Measurements from ENCODE around the gene MORF4L2. TPM values are rescaled to one million over a fixed set of nuclear protein-coding genes. Genes with fewer than 3 reads are reported as not detected.

The MORF4L2 gene, protein sequence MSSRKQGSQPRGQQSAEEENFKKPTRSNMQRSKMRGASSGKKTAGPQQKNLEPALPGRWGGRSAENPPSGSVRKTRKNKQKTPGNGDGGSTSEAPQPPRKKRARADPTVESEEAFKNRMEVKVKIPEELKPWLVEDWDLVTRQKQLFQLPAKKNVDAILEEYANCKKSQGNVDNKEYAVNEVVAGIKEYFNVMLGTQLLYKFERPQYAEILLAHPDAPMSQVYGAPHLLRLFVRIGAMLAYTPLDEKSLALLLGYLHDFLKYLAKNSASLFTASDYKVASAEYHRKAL
- 221 and 363 TPM in 2 replicates for polyA plus RNA-seq (2012; rRNA removed)
- polyA plus RNA-seq (2012; cell fraction: cytosol; rRNA removed) = 371 and 379 TPM in 2 replicates
- polyA plus RNA-seq (2012; cell fraction: nucleus; rRNA removed) = 134 and 267 TPM in 2 replicates

DNA sequence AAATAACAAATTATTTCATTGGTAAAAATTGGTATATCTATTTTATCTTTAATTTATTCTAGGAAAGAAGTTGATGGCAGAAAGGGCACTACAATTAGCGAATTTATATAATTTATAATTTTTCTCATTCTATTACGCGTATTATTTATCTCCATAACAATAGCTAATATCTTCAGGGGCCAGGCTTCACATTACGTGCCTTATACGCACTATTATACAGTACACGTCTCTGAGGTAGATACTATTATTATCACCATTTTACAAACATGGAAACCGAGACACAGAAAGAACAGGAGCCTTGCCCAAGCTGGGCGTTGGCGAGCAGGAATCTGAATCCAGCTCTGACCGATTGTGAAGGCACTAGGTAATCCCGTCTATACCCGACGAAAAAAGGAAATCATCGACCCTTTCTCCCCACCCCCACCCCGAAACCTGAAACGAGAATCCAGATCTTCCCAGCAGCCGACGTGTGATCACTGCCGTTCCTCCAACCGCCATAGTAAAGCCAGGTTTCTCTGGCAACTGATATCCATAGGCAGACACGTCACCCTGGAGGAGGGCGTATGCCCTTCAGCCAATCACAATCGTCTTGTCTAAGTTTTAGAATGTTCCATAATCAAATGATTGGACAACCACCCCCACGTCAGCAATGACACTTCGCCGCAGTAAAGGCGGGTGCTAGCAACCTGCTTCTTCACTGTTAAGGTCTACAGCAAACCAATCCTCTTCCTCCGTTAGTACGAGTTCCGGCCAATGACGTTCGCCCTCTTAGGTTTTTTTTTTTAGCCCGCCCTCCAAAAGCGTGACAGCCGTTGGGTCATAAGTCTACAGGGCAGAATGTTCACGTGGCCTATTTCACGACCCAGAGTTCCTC, at the start of gene MORF4L2:
Gene MORF4L2 (minus strand): TSS at position 501 of the 874 bp plus-strand sequence. CDS start 9,672 bp downstream, outside the sequence.
- ChIA-PET CTCF (interaction anchor here (0.7 to 2.5 kb wide), 2 partner anchors 56 to 199 kb away, joined by 3 to 12 read pairs; no protein-coding TSS in a partner anchor), POLR2A (interaction anchor here (0.7 to 1.0 kb wide), 5 partner anchors 56 to 1956 kb away, joined by 3 to 7 read pairs (median 4); no protein-coding TSS in a partner anchor)
- Histone ChIP-seq H3K9me3 (no peaks in the 10 kb centered on the region), H3K36me3 (replicated peaks in 1 of 2; ENCODE audit: control insufficient read depth in 1 of 2, insufficient read depth in 2 of 2, low read length in 1 of 2) (peaks cover 33 to 36% of the 10 kb centered on the region in 2 experiments), H2AFZ (ENCODE audit: low read depth) (peak within 1 kb of the TSS; percentile 62; the same call in 1 of the 2 replicates), H3K4me1 (ENCODE audit: control insufficient read depth in 1 of 2, insufficient read depth in 2 of 2, low read depth in 1 of 2, low read length in 1 of 2) (peaks cover 4 to 5% of the 10 kb centered on the region in 2 experiments; a peak in 3 of 4 replicates), H4K20me1 (ENCODE audit: insufficient read depth) (peaks cover 23% of the 10 kb centered on the region), H3K9ac (peak within 1 kb of the TSS; percentile 99), H3K27ac (ENCODE audit: low read depth in 2 of 2, low read length in 1 of 2) (peak within 1 kb of the TSS; percentile 92 to 94), H3K4me2 (peak within 1 kb of the TSS; percentile 70), H3K9me2 (no peaks in the 10 kb centered on the region), H3K79me2 (ENCODE audit: insufficient read depth) (peaks cover 47% of the 10 kb centered on the region), H3F3A (replicated peaks; ENCODE audit: insufficient read depth) (peaks cover 32% of the 10 kb centered on the region), H3K4me3 (ENCODE audit: low read depth in 2 of 2, low read length in 1 of 2) (peak within 1 kb of the TSS; percentile 73 to 87), H3K27me3 (ENCODE audit: insufficient read depth) (no peaks in the 10 kb centered on the region)
- peak; percentile 62 for DNase-seq
- WGBS (ENCODE audit: low lambda C conversion rate) = 7% methylated on average over 37 of the region's 37 CpGs
- peak; percentile 85 for TF ChIP-seq TAF1 (IDR thresholded peaks at IDR 0.05; ENCODE audit: borderline replicate concordance, low read depth, low read length)
- TF ChIP-seq EZH2phosphoT487 (IDR thresholded peaks at IDR 0.05; ENCODE audit: borderline replicate concordance, low read depth) = no peak
- 0 out of 4 replicates have a peak, but pooled peaks of 1 of the 2 experiments have one; percentile 28 for TF ChIP-seq EP300 (IDR thresholded peaks at IDR 0.05; ENCODE audit: borderline replicate concordance in 1 of 2, low read depth in 1 of 2, low read length in 1 of 2)
- TF ChIP-seq, protein P1, sequence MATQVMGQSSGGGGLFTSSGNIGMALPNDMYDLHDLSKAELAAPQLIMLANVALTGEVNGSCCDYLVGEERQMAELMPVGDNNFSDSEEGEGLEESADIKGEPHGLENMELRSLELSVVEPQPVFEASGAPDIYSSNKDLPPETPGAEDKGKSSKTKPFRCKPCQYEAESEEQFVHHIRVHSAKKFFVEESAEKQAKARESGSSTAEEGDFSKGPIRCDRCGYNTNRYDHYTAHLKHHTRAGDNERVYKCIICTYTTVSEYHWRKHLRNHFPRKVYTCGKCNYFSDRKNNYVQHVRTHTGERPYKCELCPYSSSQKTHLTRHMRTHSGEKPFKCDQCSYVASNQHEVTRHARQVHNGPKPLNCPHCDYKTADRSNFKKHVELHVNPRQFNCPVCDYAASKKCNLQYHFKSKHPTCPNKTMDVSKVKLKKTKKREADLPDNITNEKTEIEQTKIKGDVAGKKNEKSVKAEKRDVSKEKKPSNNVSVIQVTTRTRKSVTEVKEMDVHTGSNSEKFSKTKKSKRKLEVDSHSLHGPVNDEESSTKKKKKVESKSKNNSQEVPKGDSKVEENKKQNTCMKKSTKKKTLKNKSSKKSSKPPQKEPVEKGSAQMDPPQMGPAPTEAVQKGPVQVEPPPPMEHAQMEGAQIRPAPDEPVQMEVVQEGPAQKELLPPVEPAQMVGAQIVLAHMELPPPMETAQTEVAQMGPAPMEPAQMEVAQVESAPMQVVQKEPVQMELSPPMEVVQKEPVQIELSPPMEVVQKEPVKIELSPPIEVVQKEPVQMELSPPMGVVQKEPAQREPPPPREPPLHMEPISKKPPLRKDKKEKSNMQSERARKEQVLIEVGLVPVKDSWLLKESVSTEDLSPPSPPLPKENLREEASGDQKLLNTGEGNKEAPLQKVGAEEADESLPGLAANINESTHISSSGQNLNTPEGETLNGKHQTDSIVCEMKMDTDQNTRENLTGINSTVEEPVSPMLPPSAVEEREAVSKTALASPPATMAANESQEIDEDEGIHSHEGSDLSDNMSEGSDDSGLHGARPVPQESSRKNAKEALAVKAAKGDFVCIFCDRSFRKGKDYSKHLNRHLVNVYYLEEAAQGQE (IDR thresholded peaks at IDR 0.05; ENCODE audit: low read depth, low read length) = 0 out of 2 replicates have a peak, but pooled peaks have one; percentile 13
- TF ChIP-seq JUND (IDR thresholded peaks at IDR 0.05) = no peak
- no peak for TF ChIP-seq RAD21 (IDR thresholded peaks at IDR 0.05; ENCODE audit: low read length)
- TF ChIP-seq NFIC (IDR thresholded peaks at IDR 0.05; ENCODE audit: borderline replicate concordance) = no peak
- no peak for TF ChIP-seq SMC3 (IDR thresholded peaks at IDR 0.05; ENCODE audit: low read depth, low read length)
- no peak for TF ChIP-seq TEAD4 (IDR thresholded peaks at IDR 0.05; ENCODE audit: borderline replicate concordance, insufficient read depth)
- peak; percentile 35 for TF ChIP-seq MXI1 (IDR thresholded peaks at IDR 0.05; ENCODE audit: low read depth, low read length)
- 0 out of 2 replicates have a peak, but pooled peaks have one; percentile 45 for TF ChIP-seq SIN3A (IDR thresholded peaks at IDR 0.05; ENCODE audit: borderline replicate concordance, low read depth, low read length)
- no peak for TF ChIP-seq RXRA (IDR thresholded peaks at IDR 0.05; ENCODE audit: borderline replicate concordance, low read depth)
- no peak for TF ChIP-seq FOXJ3 (CRISPR knock-in tag; IDR thresholded peaks at IDR 0.05)
- no peak for TF ChIP-seq RCOR1 (IDR thresholded peaks at IDR 0.05; ENCODE audit: low read length)
- no peak for TF ChIP-seq GABPA (IDR thresholded peaks at IDR 0.05; ENCODE audit: low read depth)
- peak; percentile 97 for TF ChIP-seq POLR2AphosphoS5 (IDR thresholded peaks at IDR 0.05; ENCODE audit: low read depth, low read length)
- TF ChIP-seq RFX5 (IDR thresholded peaks at IDR 0.05; ENCODE audit: low read length) = peak; percentile 89
- TF ChIP-seq, protein P2, sequence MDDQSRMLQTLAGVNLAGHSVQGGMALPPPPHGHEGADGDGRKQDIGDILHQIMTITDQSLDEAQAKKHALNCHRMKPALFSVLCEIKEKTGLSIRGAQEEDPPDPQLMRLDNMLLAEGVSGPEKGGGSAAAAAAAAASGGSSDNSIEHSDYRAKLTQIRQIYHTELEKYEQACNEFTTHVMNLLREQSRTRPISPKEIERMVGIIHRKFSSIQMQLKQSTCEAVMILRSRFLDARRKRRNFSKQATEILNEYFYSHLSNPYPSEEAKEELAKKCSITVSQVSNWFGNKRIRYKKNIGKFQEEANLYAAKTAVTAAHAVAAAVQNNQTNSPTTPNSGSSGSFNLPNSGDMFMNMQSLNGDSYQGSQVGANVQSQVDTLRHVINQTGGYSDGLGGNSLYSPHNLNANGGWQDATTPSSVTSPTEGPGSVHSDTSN (IDR thresholded peaks at IDR 0.05) = no peak
- TF ChIP-seq, protein P3, sequence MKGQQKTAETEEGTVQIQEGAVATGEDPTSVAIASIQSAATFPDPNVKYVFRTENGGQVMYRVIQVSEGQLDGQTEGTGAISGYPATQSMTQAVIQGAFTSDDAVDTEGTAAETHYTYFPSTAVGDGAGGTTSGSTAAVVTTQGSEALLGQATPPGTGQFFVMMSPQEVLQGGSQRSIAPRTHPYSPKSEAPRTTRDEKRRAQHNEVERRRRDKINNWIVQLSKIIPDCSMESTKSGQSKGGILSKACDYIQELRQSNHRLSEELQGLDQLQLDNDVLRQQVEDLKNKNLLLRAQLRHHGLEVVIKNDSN (IDR thresholded peaks at IDR 0.05; ENCODE audit: borderline replicate concordance, low read depth) = peak; percentile 76
- TF ChIP-seq YY1 (IDR thresholded peaks at IDR 0.05; ENCODE audit: low read depth) = peak; percentile 86
- TF ChIP-seq, protein P4, sequence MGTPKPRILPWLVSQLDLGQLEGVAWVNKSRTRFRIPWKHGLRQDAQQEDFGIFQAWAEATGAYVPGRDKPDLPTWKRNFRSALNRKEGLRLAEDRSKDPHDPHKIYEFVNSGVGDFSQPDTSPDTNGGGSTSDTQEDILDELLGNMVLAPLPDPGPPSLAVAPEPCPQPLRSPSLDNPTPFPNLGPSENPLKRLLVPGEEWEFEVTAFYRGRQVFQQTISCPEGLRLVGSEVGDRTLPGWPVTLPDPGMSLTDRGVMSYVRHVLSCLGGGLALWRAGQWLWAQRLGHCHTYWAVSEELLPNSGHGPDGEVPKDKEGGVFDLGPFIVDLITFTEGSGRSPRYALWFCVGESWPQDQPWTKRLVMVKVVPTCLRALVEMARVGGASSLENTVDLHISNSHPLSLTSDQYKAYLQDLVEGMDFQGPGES (IDR thresholded peaks at IDR 0.05; ENCODE audit: low read depth, low read length) = peak; percentile 71
- TF ChIP-seq, protein P5, sequence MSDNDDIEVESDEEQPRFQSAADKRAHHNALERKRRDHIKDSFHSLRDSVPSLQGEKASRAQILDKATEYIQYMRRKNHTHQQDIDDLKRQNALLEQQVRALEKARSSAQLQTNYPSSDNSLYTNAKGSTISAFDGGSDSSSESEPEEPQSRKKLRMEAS (IDR thresholded peaks at IDR 0.05; ENCODE audit: low read depth) = no peak
